Activated CD4-positive, alpha-beta T cell treated with anti-CD3 and anti-CD28 coated beads, Interleukin-2, amount 10 ng/mL, durations not matched to agents 7 days and 5 days (primary cell): ENCODE measurements around the gene TMEM132A. TPM values are rescaled to one million over a fixed set of nuclear protein-coding genes. Genes with fewer than 3 reads are reported as not detected.

Source experiments
- CTCF ChIA-PET: fragments of 350-600 bp; sonication (Branson Sonifier 250); formaldehyde crosslinking; loops from one replicate; lab custom pipeline; 2021; ENCODE audit warnings: antibody characterized with exemption; lab: Charles Lee
- POLR2A ChIA-PET: fragments of 350-600 bp; sonication (Branson Sonifier 250); formaldehyde crosslinking; loops from one replicate; lab custom pipeline; 2021; ENCODE audit warnings: antibody characterized with exemption; lab: Charles Lee
- DNase-seq: peaks from one replicate; pipeline ENCODE4 v3.0.0-alpha.2; 2020
- H3K27ac Mint-ChIP-seq: one replicate; pipeline ENCODE4 v1.8.0; 2021; ENCODE audit warnings: mild to moderate bottlenecking, moderate library complexity, mixed read lengths
- H3K27me3 Mint-ChIP-seq: one replicate; pipeline ENCODE4 v1.8.0; 2021; ENCODE audit warnings: mixed read lengths
- H3K36me3 Mint-ChIP-seq: one replicate; pipeline ENCODE4 v1.8.0; 2021; ENCODE audit warnings: low read depth, mixed read lengths
- H3K4me1 Mint-ChIP-seq: one replicate; pipeline ENCODE4 v1.8.0; 2021; ENCODE audit warnings: mixed read lengths
- H3K4me3 Mint-ChIP-seq: one replicate; pipeline ENCODE4 v1.8.0; 2021; ENCODE audit warnings: mild to moderate bottlenecking, moderate library complexity, mixed read lengths
- H3K9me3 Mint-ChIP-seq: one replicate; pipeline ENCODE4 v1.8.0; 2021; ENCODE audit warnings: mixed read lengths
- total RNA-seq, 2 experiments: library from RNA; stranded (reverse); gene quantifications; one replicate each; pipeline ENCODE4 v1.2.3, GENCODE V29; 2021

TMEM132A gene
- total RNA-seq, 2 experiments from 2014 or later = 0.40 to 0.47 TPM

DNA sequence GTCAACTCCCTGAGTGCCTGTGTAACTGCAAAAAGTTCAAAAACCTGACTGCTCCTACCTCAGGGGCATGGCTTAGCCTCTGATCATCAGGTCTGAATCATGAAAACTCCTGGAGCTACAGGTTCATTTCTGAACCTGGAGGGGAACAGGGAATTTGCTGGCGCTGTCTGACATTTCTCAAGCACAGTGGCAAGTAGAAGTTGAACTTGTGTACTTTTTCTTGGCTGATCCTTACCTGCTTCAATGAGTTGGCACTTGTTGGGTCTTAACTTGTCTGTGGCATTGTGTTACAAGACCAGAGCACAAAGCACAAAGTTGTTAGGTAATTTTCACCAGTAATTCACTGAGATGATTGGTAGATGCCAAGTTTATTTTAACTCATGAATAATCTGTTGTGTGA lies 7.0 kb upstream of the TMEM132A start:
- no peak for DNase-seq
- H3K27me3 Mint-ChIP-seq = no peaks in the 10 kb centered on the region
- POLR2A ChIA-PET = no interaction called here
- H3K4me1 Mint-ChIP-seq = peaks cover 33% of the 10 kb centered on the region
- peaks cover 21% of the 10 kb centered on the region for H3K36me3 Mint-ChIP-seq
- no peaks in the 10 kb centered on the region for H3K9me3 Mint-ChIP-seq
- CTCF ChIA-PET = interaction anchor here (0.7 to 0.8 kb wide), 2 partner anchors 255 to 469 kb away, joined by 3 read pairs; no protein-coding TSS in a partner anchor
- H3K4me3 Mint-ChIP-seq = no peak overlapping the region
- peak overlapping the region; percentile 14 for H3K27ac Mint-ChIP-seq

DNA sequence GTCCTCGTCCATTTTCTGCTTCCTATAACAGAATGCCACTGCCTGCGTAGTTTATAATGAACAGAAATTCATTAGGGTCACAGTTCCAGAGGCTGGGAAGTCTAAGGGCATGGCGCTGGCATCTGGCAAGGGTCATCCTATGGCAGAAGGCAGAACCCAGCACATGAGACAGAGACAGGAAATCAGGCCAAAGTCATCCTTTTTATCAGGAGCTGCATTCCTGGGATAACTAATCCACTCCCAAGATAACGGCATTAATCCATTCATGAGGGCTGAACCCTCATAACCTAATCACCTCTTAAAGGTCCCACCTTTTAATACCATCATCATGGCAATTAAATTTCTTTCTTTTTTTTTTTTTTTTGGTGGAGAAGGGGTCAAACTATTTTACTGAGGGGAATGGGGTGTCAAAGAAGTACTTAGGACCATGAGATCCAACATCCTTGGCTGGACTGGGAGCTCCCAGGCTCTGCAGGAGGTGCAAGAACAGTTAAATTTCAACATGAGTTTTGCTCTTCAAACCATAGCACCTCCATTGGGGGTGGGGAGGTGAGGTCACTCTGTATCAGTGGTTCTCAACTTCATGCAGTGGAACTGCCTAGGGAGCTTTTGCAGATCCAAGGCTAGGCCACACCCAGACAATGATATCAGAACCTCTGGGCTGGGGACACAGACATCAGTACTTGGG lies 5.9 kb upstream of the TMEM132A start:
- Mint-ChIP-seq H3K4me3 (no peak overlapping the region), H3K27me3 (no peaks in the 10 kb centered on the region), H3K27ac (no peak overlapping the region), H3K4me1 (peaks cover 24% of the 10 kb centered on the region), H3K9me3 (no peaks in the 10 kb centered on the region), H3K36me3 (peaks cover 26% of the 10 kb centered on the region)
- CTCF ChIA-PET = interaction anchor here (0.6 to 2.3 kb wide), 4 partner anchors 10 to 254 kb away, joined by 3 to 6 read pairs (median 4); no protein-coding TSS in a partner anchor
- no peak for DNase-seq
- POLR2A ChIA-PET = interaction anchor here (0.7 kb wide), 1 partner anchor 335 kb away, joined by 3 read pairs; no protein-coding TSS in a partner anchor

DNA sequence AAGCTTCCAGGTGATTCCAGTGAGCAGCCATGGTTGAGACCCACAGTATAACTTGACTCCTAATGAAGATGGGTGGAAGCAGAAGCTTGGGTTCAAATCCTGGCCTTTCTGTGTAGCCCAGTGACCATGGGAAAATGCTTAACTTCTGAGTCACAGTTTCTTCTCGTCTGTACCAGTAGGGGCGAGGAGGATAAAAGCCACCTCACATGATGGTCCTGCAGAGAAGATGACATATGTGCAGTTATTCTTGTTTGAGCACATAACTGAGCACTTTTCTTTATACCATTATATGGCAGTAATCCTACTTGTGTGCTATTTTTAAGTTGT lies 5.4 kb upstream of the TMEM132A start:
- Mint-ChIP-seq H3K4me3 (no peak overlapping the region), H3K4me1 (peaks cover 21% of the 10 kb centered on the region), H3K9me3 (no peaks in the 10 kb centered on the region), H3K27me3 (peaks cover under 1% of the 10 kb centered on the region), H3K36me3 (peaks cover 27% of the 10 kb centered on the region), H3K27ac (no peak overlapping the region)
- POLR2A ChIA-PET = no interaction called here
- CTCF ChIA-PET = interaction anchor here (0.6 to 2.3 kb wide), 4 partner anchors 10 to 253 kb away, joined by 3 to 6 read pairs (median 4); no protein-coding TSS in a partner anchor
- DNase-seq = no peak

DNA sequence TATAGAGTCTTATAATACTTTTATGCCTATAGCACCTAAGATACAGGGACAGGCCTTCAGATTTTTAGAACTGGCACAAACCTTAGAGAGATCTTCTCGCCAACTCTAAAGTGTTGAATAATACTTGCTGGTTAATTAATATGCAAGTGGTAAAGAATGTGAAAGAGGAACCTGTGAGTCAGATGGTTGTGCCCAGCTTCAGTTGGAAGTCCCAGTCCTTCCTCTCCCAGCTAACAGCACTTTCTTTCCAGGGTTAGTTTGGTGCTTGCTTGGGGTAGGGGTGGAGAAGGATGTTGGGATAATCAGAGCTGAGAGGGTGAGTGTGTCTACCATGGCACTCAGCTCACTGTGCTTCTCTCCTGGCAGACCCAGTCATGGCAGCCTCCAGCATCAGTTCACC lies 4.9 kb upstream of the TMEM132A start:
- Mint-ChIP-seq H3K36me3 (peaks cover 27% of the 10 kb centered on the region), H3K4me1 (peaks cover 24% of the 10 kb centered on the region), H3K27me3 (peaks cover 3% of the 10 kb centered on the region), H3K27ac (no peak overlapping the region), H3K4me3 (no peak overlapping the region), H3K9me3 (no peaks in the 10 kb centered on the region)
- ChIA-PET CTCF (interaction anchor here (1.0 to 2.3 kb wide), 4 partner anchors 9 to 43 kb away, joined by 3 to 6 read pairs (median 3); no protein-coding TSS in a partner anchor), POLR2A (no interaction called here)
- DNase-seq = no peak

DNA sequence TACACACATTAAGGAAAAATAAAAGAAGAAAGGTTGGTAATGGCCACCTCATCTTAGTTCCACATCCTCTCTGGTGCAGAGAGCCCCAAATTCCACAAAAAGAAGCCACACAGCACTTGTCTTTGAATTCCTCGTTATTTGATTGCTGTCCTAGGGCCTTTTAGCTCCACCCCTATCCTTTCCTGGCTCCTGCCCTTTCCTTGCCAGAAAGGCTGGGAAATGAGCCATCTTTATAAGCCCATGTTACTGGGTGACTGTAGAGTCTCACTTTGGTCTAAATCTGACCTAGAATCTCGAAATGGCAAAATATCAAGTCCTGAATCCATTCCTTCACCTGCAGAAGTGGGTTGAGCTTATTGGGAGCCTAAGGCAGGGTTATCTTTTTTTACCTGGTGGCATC lies 4.3 kb upstream of the TMEM132A start:
- Mint-ChIP-seq H3K27me3 (peaks cover 5% of the 10 kb centered on the region), H3K4me1 (peaks cover 24% of the 10 kb centered on the region), H3K27ac (no peak overlapping the region), H3K36me3 (peaks cover 27% of the 10 kb centered on the region), H3K9me3 (no peaks in the 10 kb centered on the region), H3K4me3 (no peak overlapping the region)
- ChIA-PET POLR2A (no interaction called here), CTCF (interaction anchor here (1.1 to 2.3 kb wide), 3 partner anchors 9 to 33 kb away, joined by 3 to 6 read pairs (median 4); no protein-coding TSS in a partner anchor)
- no peak for DNase-seq

DNA sequence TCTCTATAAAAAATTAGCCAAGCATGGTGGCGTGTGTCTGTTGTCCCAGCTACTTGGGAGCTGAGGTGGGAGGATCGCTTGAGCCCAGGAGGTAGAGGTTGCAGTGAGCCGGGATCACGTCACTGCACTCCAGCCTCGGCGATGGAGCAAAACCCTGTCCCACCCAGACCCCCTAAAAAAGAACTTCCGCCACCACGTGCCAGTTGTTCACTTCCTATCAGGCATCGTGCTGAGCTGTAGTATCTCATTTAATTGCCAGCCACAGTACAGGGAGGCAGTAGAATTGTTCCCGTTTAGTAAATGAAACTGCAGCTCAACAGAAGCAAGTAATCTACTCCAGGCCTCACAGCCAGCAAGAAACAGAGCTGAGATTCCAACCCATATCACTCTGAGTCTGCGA lies 3.0 kb upstream of the TMEM132A start:
- H3K9me3 Mint-ChIP-seq = no peaks in the 10 kb centered on the region
- peaks cover 27% of the 10 kb centered on the region for H3K36me3 Mint-ChIP-seq
- H3K27ac Mint-ChIP-seq = no peak overlapping the region
- ChIA-PET POLR2A (no interaction called here), CTCF (interaction anchor here (0.9 to 1.9 kb wide), 4 partner anchors 9 to 49 kb away, joined by 3 to 4 read pairs (median 4); no protein-coding TSS in a partner anchor)
- H3K4me3 Mint-ChIP-seq = no peak overlapping the region
- peaks cover 19% of the 10 kb centered on the region for H3K4me1 Mint-ChIP-seq
- DNase-seq = no peak
- peaks cover 18% of the 10 kb centered on the region for H3K27me3 Mint-ChIP-seq

DNA sequence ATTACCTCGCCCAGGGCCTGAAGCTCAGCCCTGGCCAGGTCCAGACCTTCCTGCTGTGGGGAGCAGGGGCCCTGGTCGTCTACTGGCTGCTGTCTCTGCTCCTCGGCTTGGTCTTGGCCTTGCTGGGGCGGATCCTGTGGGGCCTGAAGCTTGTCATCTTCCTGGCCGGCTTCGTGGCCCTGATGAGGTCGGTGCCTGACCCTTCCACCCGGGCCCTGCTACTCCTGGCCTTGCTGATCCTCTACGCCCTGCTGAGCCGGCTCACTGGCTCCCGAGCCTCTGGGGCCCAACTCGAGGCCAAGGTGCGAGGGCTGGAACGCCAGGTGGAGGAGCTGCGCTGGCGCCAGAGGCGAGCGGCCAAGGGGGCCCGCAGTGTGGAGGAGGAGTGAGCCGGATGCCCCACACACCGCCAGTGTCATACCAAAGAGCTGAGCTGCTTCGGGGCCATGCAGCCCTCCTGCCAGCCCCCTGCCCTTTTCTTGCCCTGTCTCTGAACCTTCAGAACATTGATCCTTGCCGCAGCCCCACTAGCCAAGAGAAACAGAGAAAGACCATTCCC lies 2.4 kb upstream of the TMEM132A start:
- Mint-ChIP-seq H3K9me3 (no peaks in the 10 kb centered on the region), H3K27ac (no peak overlapping the region), H3K4me3 (no peak overlapping the region), H3K36me3 (peaks cover 27% of the 10 kb centered on the region), H3K27me3 (peaks cover 24% of the 10 kb centered on the region), H3K4me1 (peaks cover 15% of the 10 kb centered on the region)
- no peak for DNase-seq
- ChIA-PET POLR2A (no interaction called here), CTCF (interaction anchor here (1.1 to 1.9 kb wide), 3 partner anchors 13 to 49 kb away, joined by 4 read pairs; no protein-coding TSS in a partner anchor)

DNA sequence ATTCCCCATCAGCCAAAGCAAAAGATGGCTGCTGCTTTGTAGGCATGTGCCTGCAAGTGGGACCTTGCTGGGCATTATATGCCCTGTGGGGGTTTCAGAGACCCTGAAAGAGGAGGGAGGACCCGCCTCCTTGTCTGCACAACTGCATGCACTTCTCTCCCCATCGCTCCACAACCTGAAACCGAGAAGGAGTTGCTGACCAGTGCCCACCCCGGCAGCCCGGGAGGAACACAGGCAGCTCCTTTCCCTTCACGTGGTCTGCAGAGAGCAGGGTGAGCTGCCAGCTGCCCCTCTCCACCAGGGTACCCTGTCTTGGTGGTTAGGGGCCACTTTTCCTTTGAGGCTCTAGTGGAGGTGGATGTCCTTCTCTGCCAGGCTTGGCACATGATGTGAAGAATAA lies 1.4 kb upstream of the TMEM132A start:
- POLR2A ChIA-PET = no interaction called here
- Mint-ChIP-seq H3K27ac (no peak overlapping the region), H3K4me1 (peaks cover 10% of the 10 kb centered on the region), H3K36me3 (peaks cover 27% of the 10 kb centered on the region), H3K9me3 (no peaks in the 10 kb centered on the region), H3K27me3 (peaks cover 30% of the 10 kb centered on the region), H3K4me3 (no peak overlapping the region)
- CTCF ChIA-PET = interaction anchor here (1.4 kb wide), 1 partner anchor 19 kb away, joined by 4 read pairs; no protein-coding TSS in a partner anchor
- DNase-seq = no peak

DNA sequence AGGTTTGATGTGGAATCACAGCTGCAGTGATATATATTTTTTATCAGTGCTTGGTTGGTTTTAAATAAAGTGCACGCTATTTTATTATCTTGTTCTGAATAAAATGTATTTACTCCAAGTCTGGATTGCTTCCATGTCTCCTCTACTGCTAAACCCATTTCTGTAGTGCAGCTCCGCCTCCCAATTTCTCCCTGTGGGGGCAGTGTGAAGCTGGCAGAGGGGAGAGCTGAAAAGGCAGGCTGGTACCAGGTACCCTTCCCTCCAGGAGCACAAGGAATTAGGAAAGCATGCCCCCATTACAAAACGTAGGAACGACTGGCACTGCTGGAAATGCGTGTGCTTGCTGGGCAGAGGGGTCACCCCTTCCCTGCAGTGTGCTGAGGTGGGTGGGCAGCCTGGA lies 934 bp upstream of the TMEM132A start:
- H3K36me3 Mint-ChIP-seq = peaks cover 27% of the 10 kb centered on the region
- CTCF ChIA-PET = interaction anchor here (1.1 to 1.4 kb wide), 2 partner anchors 8 to 19 kb away, joined by 4 to 5 read pairs; no protein-coding TSS in a partner anchor

DNA sequence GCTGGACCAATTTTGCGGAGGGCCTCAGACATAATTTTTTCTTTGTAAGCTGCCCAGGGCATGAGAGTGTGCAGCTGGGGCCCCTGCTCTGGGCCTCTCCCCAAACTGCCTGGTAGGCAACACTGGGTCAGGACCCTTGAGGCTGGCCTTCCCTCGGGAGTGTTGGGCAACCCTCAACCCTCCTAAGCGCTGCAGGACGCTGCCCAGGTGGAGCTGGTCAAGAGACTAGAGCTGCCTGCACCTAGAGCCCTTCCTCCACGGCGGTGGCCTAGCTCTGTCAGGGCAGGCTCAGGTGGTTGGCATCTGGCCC lies 505 bp upstream of the TMEM132A start:
- Mint-ChIP-seq H3K27me3 (peaks cover 30% of the 10 kb centered on the region), H3K27ac (no peak overlapping the region), H3K4me3 (peak overlapping the region; percentile 44), H3K9me3 (no peaks in the 10 kb centered on the region), H3K4me1 (peaks cover 8% of the 10 kb centered on the region), H3K36me3 (peaks cover 27% of the 10 kb centered on the region)
- POLR2A ChIA-PET = no interaction called here
- CTCF ChIA-PET = interaction anchor here (0.7 to 1.4 kb wide), 3 partner anchors 9 to 237 kb away, joined by 3 to 5 read pairs (median 4); no protein-coding TSS in a partner anchor
- no peak for DNase-seq

More for the DNA sequence above, 934 bp upstream of the TMEM132A start:
- DNase-seq = no peak
- Mint-ChIP-seq H3K4me3 (no peak overlapping the region), H3K27ac (no peak overlapping the region), H3K9me3 (no peaks in the 10 kb centered on the region), H3K4me1 (peaks cover 8% of the 10 kb centered on the region), H3K27me3 (peaks cover 30% of the 10 kb centered on the region)
- POLR2A ChIA-PET = no interaction called here

DNA sequence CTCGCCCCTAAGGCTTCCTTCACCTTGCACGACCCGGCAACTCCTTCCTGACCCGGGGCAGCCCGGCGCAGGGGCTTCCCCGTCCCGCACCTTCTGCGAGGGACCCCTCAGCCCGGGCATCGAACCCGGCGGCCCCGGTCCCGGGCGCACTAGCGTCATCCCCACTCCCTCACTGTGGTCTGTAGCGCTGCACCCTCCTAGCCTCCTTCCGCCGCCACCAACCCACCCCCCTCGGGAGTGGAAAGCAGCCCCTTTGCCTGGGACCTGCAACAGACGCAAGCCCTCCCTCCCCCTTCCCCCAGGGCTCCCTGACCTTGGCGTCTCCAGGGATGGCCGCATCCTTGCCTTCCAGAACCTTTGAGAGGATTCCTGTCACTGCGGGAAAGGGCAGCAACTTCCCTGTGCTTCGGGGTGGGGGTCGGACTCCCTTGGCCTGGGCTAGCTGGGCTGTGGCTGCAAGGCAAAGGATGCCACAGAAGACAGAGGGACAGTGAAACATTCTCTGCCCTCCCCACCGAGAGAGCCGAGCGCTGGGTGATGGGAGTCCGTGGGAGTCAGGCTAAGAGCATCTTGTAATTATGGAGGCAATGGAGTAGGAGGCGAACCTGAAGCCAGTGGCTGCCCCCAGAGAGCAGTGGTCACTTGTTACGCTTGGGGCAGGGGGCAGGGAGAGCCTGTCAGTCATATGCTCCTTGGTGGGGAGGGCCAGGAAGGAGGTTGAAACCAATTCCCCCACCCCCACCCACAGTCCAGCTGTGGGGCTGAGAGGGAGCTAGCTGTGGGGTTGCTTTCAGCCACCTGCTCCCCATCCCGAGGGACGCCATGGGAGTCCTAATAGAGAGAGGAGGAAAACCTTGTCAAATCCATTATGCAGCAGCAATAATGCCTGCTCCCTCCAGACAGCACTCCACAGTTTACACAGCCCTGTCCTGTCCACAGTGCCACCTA lies 920 bp downstream of the TMEM132A start:
- DNase-seq = no peak

DNA sequence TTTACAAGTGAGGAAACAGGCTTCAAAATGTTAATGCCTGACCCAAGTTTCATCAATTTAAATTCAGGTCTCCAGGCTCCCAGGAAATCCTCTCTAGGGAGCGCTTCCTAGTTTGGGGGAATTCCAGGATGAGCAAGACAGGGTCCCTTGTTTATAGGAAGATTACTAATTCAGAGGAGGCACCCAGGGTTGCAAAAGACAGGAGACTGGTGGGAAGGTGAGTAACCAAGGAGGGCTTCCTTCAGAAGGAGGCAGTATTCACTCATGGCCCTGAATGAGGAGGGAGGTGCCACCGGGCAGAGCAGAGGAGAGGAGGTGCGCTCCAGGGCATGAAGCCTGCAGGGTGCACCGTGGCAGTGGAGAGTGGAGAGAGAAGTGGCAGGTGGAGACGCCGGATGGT lies 1.6 kb downstream of the TMEM132A start:
- no peak for DNase-seq
- Mint-ChIP-seq H3K27ac (no peak overlapping the region), H3K27me3 (peaks cover 38% of the 10 kb centered on the region), H3K4me1 (peaks cover 8% of the 10 kb centered on the region), H3K36me3 (peaks cover 17% of the 10 kb centered on the region), H3K4me3 (no peak overlapping the region), H3K9me3 (no peaks in the 10 kb centered on the region)
- POLR2A ChIA-PET = no interaction called here
- CTCF ChIA-PET = interaction anchor here (0.6 to 2.6 kb wide), 2 partner anchors 11 to 15 kb away, joined by 3 to 17 read pairs; partner anchors contain the start of gene TMEM109

More for the DNA sequence above, 920 bp downstream of the TMEM132A start:
- CTCF ChIA-PET = interaction anchor here (0.6 kb wide), 1 partner anchor 15 kb away, joined by 3 read pairs; no protein-coding TSS in a partner anchor
- no peaks in the 10 kb centered on the region for H3K9me3 Mint-ChIP-seq
- H3K27me3 Mint-ChIP-seq = peaks cover 34% of the 10 kb centered on the region
- POLR2A ChIA-PET = no interaction called here
- H3K4me1 Mint-ChIP-seq = peaks cover 8% of the 10 kb centered on the region
- H3K4me3 Mint-ChIP-seq = peak overlapping the region; percentile 45
- H3K27ac Mint-ChIP-seq = no peak overlapping the region
- peaks cover 23% of the 10 kb centered on the region for H3K36me3 Mint-ChIP-seq
